Stimulated activated CD4-positive, alpha-beta T cell treated with anti-CD3 and anti-CD28 coated beads, TNF-alpha, amount 100 ng/mL, for 4 hours (primary cell): ENCODE measurements around the gene CACNA1F.

Experiments used
- DNase-seq, 3 experiments: peaks; one replicate each; pipeline ENCODE4 v3.0.0-alpha.2; 2020; ENCODE audit warnings: low read depth in 3 of 3

The CACNA1F gene

GRCh38 chrX:49155243-49155899 lies 77.8 kb downstream of the CACNA1F start:
- DNase-seq, result no peak
